Parathyroid adenoma (tissue), 2 donors: ENCODE data around the gene TMEM63B.
A peak's percentile ranks its signal among the peaks of the same experiment; 100 is the strongest.
"Not testable (repeated sequence)": the region's sequence is repeated elsewhere in the genome, so short reads cannot be mapped to it uniquely, and the experiment has no call there.

Experiments
- H2AFZ ChIP-seq: fragments of 300-600 bp; sonication (generic); one replicate; pipeline ENCODE4 v1.7.0; 2017; ENCODE audit warnings: antibody characterized with exemption, mild to moderate bottlenecking
- H3K27ac ChIP-seq: fragments of 300-600 bp; sonication (generic); one replicate; pipeline ENCODE4 v1.7.0; 2017
- H3K27me3 ChIP-seq: fragments of 300-600 bp; sonication (generic); one replicate; pipeline ENCODE4 v1.7.0; 2017; ENCODE audit warnings: low read length; ENCODE audit not compliant: control insufficient read depth, insufficient read depth
- H3K36me3 ChIP-seq: fragments of 300-600 bp; sonication (generic); one replicate; pipeline ENCODE4 v1.7.0; 2017; ENCODE audit warnings: low read length; ENCODE audit not compliant: control insufficient read depth, insufficient read depth
- H3K4me1 ChIP-seq: fragments of 300-600 bp; sonication (generic); one replicate; pipeline ENCODE4 v1.7.0; 2017; ENCODE audit warnings: control low read depth
- H3K4me2 ChIP-seq: fragments of 300-600 bp; sonication (generic); one replicate; pipeline ENCODE4 v1.7.0; 2017; ENCODE audit warnings: low read length
- H3K4me3 ChIP-seq: fragments of 300-600 bp; sonication (generic); one replicate; pipeline ENCODE4 v1.7.0; 2017; ENCODE audit warnings: low read depth, low read length
- H3K79me2 ChIP-seq: fragments of 300-600 bp; sonication (generic); one replicate; pipeline ENCODE4 v1.7.0; 2017; ENCODE audit warnings: control low read depth
- H3K9ac ChIP-seq: fragments of 300-600 bp; sonication (generic); one replicate; pipeline ENCODE4 v1.7.0; 2017; ENCODE audit warnings: mild to moderate bottlenecking
- H3K9me3 ChIP-seq: fragments of 300-600 bp; sonication (generic); one replicate; pipeline ENCODE4 v1.7.0; 2017; ENCODE audit warnings: low read length; ENCODE audit not compliant: control insufficient read depth
- TF ChIP-seq, protein P1 (sequence below): fragments of 300-600 bp; sonication (generic); IDR thresholded peaks from one replicate; pipeline ENCODE4 v1.7.0; 2017; ENCODE audit warnings: antibody characterized with exemption, mild to moderate bottlenecking
- donor health status: primary hyperparathyroidism.

The TMEM63B gene

DNA sequence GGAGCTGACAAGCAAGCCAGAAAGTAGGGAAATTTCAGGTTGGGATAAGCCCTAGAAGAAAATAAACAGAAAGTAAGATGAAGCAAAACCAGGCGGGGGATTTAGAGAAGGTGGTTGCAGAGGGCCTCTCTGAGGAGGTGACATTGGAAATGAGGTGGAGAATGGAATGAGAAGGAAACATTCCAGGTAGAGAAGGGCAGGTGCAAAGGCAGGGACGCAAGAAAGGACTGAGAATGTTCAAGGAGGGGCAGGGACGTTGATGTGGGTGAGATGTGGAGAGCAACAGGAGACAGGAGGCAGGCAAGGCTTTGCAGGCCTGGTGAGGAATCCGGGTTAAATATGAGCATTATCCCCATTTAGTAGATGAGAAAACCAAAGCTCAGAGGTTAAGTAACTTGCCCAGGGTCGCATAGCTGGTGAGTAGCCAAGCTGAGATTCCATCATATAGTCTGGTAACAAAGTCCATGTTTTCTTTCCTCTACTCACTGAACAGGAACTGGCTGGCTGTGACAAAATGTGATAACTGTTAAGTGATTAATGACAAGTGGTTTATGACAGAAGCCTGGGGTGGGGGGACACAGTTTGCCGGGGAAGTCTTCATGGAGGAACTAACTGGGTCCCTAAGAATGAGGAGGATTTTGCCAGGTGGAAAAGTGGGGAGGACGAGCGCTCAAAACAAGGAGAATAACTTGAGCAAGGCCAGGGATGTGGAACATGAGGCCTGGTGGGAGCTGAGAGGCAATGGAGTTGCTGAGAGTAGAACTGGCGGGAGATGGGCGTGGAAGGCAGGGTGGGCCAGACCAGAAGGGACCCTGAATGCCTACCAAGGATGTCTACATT, 32.7 kb upstream of the TMEM63B start:
- Histone ChIP-seq H3K9me3 (no peaks in the 10 kb centered on the region), H3K79me2 (peaks cover 6% of the 10 kb centered on the region), H3K36me3 (no peaks in the 10 kb centered on the region), H3K27ac (no peak overlapping the region), H3K9ac (no peak overlapping the region), H3K4me3 (no peak overlapping the region), H3K27me3 (no peaks in the 10 kb centered on the region), H3K4me1 (no peaks in the 10 kb centered on the region), H2AFZ (no peak overlapping the region), H3K4me2 (no peak overlapping the region)
- TF ChIP-seq, protein P1, sequence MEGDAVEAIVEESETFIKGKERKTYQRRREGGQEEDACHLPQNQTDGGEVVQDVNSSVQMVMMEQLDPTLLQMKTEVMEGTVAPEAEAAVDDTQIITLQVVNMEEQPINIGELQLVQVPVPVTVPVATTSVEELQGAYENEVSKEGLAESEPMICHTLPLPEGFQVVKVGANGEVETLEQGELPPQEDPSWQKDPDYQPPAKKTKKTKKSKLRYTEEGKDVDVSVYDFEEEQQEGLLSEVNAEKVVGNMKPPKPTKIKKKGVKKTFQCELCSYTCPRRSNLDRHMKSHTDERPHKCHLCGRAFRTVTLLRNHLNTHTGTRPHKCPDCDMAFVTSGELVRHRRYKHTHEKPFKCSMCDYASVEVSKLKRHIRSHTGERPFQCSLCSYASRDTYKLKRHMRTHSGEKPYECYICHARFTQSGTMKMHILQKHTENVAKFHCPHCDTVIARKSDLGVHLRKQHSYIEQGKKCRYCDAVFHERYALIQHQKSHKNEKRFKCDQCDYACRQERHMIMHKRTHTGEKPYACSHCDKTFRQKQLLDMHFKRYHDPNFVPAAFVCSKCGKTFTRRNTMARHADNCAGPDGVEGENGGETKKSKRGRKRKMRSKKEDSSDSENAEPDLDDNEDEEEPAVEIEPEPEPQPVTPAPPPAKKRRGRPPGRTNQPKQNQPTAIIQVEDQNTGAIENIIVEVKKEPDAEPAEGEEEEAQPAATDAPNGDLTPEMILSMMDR: no peak

DNA sequence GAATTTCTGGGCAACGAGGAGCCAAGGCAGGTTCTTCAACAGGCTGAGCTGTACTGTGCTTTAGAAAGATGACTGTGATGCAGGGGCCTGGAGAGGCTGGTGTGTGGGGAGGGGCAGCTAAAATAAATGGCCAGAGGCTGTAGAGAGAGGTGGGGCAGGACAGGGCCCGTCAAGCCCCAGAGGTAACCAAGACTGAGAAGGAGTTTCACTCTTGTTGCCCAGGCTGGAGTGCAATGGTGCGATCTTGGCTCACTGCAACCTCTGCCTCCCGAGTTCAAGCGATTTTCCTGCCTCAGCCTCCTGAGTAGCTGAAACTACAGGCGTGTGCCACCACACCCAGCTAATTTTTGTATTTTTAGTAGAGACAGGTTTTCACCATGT, 32.1 kb upstream of the TMEM63B start:
- not testable (repeated sequence) for H3K4me1 ChIP-seq, H3K36me3 ChIP-seq, H3K4me3 ChIP-seq, H3K4me2 ChIP-seq, H3K9me3 ChIP-seq, H3K9ac ChIP-seq, H3K27me3 ChIP-seq, H3K79me2 ChIP-seq, H2AFZ ChIP-seq, H3K27ac ChIP-seq

DNA sequence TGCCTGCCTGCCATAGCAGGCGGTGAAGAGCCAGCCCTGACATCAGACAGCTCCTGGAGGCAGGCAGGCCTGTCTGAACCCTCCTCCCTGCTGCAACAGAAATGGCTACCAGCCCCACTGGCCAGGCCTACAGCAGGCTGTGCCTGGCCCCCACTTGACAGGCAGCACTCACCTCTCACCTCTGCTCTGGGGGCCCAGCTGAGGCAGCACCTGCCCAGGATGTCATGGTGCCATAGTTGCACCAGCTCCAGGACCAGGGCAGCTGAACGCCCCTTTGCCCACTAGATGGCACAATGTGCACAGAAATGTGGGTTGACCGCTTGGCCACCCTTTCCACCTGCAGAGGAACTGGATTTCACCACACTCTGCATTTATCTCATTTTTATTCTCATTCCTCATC, 30.7 kb upstream of the TMEM63B start:
- Histone ChIP-seq H3K27ac (no peak overlapping the region), H3K4me3 (no peak overlapping the region), H3K27me3 (no peaks in the 10 kb centered on the region), H2AFZ (no peak overlapping the region), H3K4me1 (no peaks in the 10 kb centered on the region), H3K79me2 (peaks cover 6% of the 10 kb centered on the region), H3K4me2 (no peak overlapping the region), H3K36me3 (no peaks in the 10 kb centered on the region), H3K9me3 (no peaks in the 10 kb centered on the region), H3K9ac (no peak overlapping the region)
- TF ChIP-seq, protein P1: peak; percentile 88

DNA sequence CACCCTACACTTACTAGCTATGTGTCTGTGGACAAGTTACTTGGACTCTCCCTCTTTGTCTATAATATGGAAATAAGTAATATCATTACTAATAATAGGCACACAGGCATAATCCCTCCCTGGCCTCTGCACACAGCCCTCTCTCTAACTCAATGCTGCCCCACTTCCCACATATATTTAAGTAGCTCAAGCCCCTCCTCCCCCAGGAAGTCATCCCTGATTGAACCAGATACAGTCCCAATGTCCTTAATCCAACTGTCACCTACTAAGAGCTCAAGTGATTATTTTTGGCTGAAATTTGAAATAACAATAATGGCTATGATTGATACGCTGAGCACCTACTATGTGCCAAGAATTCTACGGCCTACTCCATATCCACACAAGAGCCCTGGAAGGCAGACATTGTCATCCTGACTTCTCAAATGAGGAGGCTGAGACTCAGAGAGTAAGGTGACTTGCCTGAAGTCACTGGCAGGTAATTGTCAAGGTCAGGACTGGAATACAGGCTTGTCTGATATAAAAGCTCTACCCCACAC, 29.5 kb upstream of the TMEM63B start:
- TF ChIP-seq, protein P1: no peak
- Histone ChIP-seq H3K9ac (no peak overlapping the region), H3K4me1 (no peaks in the 10 kb centered on the region)

DNA sequence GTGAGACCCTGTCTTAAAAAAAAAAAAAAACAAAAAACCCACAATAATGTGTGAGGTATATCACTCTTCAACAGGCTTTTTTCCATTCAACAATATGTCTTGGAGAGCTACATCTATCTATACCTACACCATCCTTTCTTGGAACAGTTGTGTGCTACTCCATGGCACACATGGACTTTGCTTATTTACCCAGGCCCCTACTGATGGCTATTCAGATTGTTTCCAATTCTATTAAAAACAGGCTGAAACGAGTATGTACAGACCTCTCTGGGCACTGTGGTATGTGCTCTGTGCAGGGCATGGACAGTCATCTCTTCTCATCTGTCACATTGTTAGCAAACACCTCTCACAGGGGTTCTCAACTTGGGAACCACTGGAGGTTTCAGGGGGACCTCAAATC, 28.2 kb upstream of the TMEM63B start:
- no peak overlapping the region for H3K4me3 ChIP-seq

More for the DNA sequence above, 29.5 kb upstream of the TMEM63B start:
- Histone ChIP-seq H3K9me3 (no peaks in the 10 kb centered on the region), H3K36me3 (no peaks in the 10 kb centered on the region), H3K4me2 (no peak overlapping the region), H3K79me2 (peaks cover 6% of the 10 kb centered on the region), H3K27ac (no peak overlapping the region), H3K27me3 (no peaks in the 10 kb centered on the region), H2AFZ (no peak overlapping the region), H3K4me3 (no peak overlapping the region)

More for the DNA sequence above, 28.2 kb upstream of the TMEM63B start:
- TF ChIP-seq, protein P1: no peak
- Histone ChIP-seq H3K27me3 (no peaks in the 10 kb centered on the region), H3K36me3 (no peaks in the 10 kb centered on the region), H3K79me2 (peaks cover 4% of the 10 kb centered on the region), H3K9me3 (no peaks in the 10 kb centered on the region), H3K4me1 (no peaks in the 10 kb centered on the region), H3K27ac (no peak overlapping the region), H3K9ac (no peak overlapping the region), H3K4me2 (no peak overlapping the region), H2AFZ (no peak overlapping the region)
